Measurements from ENCODE around the gene RFLNA.
"Not testable (repeated sequence)": the region's sequence is repeated elsewhere in the genome, so short reads cannot be mapped to it uniquely, and the experiment has no call there.

The RFLNA gene

DNA sequence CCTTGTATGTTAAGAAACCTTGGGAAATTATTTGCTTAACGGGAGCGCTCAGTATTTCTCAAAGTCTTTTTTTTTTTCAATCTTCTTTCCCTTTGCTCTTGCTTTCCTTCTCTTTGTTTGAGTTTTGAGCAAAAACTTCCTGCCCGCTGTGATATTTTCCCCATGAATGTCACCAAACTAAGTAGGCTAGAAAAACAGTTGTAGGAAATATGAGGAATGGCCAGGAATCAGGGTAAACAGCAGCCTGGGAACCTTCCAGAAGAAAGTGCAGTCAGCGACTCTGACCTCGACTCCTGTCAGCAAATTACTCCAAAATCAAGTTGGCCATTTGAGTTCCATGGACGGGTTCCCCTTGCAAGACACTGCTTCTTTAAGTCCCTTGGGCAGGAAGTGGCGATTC lies 11.6 kb upstream of the RFLNA start:
- no peak for DNase-seq

DNA sequence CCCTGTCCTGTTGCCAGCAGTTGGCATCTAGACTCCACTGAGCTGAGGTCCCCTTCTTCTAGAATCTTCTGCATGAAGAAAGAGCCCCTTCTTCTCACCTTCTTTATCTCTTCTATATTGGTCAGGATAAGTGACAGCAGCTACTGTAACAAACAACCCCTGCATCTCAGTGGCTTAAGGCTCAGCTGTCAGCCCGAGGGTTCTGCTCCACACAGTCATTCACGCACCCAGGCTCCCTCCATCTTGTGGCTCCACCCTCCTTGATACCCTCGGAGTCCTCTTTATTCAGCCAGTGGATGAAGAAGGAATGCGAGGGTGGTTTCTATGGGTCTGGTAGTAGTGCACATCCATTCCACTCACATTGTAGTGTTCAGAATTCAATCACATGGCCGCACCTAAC lies 10.5 kb upstream of the RFLNA start:
- no peak for DNase-seq

DNA sequence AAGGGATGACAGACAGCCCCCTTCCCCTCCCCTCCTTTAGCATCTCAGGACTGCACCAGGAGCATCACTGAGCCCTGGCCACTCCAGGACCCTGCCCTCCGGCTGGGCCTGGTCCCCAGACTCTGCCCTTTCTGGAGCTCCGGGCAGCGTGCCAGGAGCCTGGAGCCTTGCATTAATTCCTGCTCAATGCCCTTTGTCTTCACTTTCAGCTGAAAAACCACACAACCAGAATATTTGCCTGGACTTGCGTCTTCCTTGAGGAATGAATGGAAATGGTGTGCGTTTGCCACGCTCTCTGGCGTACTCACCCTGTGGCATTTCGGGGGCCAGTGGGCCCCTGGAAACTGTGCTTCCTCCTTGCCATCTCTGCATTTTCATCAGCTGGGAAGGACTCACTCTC lies 8.5 kb upstream of the RFLNA start:
- DNase-seq = no peak

DNA sequence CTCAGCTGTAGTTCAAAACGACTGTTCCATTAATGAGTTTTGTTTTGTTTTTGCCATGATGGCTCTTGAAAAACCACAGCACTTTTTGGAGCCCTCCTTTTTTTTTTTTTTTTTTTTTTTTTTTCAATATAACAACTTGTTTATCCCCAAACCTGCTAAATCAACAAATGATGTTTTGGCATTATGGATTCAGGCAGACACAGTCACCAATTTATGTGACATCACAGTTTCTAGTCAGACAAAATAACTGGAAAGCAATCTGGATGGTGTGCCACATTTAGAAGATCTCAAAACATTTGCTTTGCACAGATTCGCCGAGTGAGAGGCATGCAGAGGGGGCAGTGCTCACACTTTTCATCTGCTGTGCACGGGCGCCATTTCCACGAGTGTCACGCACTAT lies 7.9 kb upstream of the RFLNA start:
- DNase-seq = no peak

DNA sequence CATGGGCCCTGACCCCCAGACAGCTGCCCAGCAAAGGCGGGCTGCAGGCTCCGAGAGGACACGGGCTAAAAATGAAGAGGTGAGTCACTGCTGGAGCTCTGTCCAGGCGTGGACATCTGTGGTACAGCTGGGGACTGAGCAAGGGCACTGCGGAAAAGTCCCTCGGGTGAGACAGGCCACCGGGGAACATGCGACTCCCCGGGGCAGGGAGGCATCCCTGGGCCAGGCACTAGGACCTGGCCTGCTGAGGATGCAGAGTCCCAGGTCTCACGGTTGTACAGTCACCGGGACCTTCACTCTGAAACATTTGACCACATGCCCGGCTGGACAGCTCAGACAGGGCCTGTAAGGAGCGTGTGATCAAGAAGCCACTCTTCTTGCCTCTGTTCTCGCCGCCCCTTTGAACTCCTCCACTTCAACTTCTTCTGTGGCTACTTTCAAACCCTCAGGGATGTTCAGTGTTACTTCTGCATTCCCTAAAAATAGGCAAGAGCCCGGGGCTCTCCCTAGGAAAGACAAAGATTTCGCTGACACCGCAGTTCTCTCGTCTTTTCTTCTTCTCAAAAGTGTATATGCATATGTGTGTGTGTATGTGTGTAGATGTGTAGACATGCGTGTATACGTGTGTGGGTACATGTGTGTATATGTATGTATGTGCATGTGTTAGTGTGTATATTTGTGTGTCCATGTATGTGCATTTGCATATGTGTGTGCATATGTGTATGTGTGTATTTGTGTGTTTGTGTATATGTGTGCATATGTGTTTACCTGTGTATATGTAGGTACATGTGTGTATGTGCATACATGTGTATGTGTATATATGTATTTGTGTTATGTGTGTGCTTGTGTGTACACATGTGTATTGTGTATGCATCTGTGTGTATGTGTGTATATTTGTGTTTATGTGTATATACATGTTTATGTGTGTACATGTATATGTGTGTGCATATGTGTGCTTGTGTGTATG lies 5.0 kb upstream of the RFLNA start:
- no peak for DNase-seq

DNA sequence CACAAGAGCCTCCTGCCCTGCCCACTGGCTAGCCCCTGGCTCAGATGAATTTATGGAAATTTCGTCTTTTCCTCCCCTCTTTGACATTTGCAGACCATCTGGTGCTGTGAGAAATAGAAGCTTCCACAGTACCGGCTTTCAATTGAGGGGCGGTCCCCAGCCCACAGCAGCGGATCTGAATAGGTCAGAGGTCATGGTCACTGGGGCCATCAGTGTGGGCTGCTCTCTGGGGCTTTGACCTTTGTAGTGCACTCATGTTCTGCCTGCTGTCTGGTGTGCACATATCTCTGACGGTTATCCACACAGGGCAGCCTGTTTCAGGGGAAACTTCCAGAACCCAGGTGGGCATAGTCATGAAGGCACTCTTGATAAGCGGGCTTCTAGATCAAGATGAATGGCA lies 2.5 kb upstream of the RFLNA start:
- DNase-seq = no peak

DNA sequence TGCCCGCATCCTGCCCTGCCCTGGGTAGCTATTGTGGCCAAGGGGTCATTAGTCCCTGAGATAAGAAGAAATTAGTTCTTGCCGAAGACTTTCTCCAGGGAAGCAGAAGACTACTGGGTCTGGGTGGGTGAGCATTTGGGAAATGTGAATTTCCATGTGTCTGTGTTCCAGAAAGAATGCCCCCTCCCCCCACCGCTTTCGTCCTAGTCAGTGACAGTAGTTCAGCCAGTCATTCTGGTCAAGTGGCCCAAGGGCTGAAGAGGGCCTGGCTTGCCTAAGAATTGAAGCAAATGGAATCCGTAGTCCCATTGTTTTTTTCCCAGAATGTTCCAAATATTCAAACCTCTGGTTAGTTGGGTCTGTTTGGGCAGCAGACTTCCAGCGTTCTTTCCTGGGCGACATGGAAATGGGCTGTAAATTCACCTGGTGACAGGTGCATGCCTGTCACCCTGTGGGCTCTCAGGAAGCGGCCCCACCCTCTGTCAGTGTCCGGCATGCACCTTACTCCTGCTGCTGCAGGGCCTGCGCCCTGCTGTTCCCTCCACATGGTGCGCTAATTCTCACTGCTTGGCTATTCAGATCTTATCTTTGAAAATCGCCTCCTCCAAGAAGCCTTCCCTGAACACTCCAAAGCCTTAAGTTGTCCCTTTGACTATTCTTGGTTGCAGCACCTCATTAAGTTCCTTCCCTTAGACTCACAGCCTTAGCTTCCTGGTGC lies 1.4 kb upstream of the RFLNA start:
- no peak for DNase-seq

DNA sequence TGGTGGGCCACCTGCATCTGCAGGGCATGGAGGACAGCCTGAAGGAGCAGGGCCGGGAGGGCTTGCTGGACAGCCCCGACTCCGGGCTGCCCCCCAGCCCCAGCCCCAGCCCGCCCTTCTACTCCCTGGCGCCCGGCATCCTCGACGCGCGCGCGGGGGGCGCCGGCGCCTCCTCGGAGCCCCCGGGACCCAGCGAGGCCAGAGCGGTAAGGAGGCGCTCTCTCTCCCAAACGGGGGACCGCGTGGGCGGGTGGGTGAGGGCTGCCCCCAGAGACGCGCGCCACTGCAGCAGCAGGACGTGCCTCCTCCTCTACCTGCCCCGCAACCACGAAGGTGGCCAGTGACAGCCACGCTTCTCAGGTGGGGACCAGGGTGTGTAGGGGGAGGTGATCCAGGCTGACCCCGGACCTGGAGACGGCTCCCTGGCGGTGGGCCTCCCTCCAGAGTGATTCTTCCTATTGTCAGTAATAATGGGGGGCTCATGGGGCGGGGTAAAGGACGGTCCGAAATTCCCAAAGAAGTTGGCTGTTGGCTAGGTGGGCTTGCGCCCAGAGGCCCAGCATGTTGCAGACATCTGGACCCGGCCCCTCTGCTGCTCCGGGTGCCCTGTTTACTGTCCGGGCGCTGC lies 652 bp downstream of the RFLNA start:
- DNase-seq = no peak

DNA sequence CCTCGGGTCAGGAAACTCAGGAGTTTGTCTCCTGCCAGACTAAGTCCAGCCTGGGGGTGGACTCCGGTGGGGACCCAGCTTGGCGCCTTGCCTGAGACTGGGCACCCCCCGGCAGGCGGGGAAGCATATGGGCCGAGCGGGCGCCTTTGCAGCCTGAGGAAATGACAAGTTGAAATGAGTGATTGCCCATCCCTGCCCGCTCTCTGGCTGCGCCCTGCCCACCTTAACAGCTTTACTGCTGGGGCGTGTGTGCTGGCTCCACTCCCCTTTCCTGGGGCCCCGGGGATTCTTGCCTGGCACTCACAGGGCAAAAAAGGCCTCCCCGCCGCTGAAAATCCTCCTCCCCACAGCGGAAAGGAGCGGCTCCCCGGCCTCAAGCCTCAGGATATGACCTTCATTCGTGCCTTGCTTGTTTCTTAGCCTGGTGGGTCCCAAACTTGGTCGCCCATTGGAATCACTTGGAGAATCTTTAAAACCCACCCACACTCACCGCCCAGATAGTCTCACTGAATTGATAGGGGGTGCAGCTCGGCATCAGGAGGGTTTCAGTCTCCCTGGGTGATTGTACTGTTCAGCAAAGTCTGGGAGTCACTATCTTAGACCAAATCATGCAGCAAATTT lies 1.5 kb downstream of the RFLNA start:
- DNase-seq = no peak

DNA sequence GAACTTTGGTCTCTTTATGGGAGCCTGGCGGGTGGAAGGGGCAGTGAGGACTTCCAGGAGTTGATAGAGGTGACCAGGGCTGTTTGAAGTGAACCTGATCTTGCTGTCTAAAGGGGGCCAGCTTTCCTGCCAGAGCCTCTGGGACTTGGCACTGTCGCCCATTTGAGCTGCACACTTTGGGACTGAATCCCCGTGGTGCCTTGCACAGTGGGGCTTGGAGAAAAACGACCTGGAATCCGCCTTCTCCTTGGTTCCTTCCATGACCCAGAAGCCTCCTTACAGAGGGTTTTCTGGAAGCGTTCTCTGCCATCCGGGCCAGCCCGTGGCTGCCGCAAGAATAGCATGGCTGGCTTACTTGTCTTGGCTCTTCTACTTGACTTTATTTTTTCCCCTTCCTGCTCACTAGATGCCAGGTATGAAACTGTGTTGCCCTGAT lies 2.0 kb downstream of the RFLNA start:
- DNase-seq = no peak

DNA sequence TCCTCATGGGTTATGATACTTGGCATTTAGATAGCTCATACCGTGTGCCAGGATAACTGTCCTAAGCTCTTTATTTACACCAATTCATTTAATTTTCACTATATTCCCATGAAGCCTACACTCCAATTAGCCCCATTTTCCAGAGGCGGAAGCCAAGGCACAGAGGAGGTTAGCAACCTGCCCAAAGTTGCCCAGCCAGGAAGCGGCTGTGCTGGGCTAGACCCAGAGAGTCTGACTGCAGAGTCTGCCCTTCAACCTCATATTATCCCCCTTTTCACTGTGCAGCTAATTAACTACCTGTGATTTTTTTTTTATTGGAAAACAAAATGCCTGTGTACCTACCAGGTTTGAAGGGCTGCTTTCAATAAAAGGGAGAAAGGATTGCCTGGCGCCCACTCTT lies 2.5 kb downstream of the RFLNA start:
- no peak for DNase-seq

DNA sequence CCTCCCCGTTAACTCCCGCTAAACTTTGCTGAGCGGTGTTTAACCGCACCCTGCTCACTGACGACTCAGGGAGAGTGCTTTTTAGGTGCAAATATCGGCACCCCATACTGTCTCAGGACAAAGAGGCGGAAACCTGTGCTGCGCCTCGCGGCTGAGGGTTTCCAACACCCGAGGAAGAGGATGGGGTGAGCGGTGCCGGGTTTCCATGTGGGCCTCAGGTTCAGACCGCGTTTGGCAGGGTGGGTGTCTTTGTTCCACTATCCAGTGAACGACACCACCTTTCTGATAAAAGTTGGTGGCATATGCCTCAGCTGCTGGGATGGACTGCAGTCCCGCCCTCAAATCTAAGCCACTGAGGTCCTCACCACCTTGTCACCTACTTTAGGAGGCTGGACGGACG lies 3.0 kb downstream of the RFLNA start:
- DNase-seq = no peak

DNA sequence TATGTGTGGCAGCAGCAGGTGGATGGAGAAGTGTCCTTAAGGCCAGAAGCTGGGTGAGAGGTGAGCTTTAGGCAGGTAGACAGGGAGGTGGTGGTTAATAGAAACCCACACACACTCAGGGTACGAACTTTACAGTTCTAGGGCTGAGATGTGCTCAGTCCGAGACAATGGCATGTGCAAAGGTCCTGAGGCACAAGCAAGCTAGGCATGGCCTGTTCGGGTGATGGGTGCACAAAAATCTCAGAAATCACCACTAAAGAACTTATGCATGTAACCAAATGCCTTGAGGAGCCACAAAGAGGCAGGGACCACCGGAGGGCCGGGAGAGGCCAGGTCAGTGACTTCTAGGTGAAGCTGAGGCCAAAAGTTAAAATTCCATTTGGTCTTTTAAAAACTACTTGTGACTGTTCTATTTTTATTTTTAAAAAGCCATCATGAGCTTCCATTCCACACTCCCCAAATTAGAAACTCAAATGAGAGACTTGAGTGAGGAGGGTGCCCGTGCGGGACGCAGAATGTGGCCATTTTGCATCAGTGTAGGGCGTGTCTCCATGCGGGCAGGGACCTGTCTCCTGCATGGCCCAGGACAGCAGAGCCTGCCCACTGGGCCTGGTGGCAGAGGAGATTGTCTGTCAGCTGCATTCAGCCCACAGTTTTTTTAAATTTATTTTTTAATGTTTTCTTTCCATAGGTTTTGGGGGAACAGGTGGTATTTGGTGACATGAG lies 4.0 kb downstream of the RFLNA start:
- no peak for DNase-seq

DNA sequence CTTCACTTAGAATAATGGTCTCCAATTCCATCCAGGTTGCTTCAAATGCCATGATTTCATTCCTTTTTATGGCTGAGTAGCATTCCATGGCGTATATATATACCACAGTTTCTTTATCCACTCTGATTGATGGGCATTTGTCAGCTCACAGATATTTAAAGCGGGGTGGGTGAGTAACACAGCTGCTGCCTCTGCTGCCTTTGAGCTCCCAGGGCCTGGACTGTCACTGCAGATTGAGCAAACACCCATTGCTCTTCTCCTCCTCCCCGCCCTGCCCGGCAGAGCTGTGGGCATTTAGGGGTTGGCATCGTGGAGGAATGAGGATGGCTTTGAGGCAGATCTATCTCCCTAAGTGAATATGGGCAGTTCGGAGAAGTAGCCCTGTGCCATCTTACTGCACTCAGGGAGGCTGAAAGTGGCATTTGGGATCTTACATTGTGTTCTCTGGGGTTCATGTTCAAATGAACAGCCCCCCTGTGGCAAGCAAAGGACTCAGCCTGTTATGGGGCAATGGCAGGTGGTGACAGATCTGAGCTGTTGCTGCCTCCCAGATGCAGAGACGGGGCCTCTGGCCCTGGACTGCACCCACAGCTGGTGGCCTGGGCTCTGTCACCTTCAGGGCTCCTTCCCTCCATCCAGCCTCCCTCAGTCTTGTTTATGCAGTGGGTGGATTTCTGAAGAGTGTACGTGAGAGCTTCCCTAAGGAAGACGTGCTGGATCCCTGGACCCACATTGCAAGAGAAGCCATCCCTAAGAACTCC lies 4.9 kb downstream of the RFLNA start:
- DNase-seq = no peak

DNA sequence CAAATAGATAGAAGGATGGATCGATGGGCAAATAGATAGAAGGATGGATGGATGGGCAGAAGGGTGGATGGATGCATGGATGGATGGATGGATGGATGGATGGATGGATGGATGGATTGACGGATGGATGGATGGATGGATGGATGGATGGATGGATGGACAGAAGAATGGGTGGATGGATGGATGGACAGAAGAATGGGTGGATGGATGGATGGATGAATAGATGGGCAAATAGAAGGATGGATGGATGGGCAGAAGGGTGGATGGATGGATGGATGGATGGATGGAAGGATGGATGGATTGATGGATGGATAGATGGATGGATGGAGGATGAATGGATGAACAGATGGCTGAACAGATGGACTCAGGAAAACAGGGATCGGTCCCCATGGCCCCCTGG lies 5.8 kb downstream of the RFLNA start:
- not testable (repeated sequence) for DNase-seq

DNA sequence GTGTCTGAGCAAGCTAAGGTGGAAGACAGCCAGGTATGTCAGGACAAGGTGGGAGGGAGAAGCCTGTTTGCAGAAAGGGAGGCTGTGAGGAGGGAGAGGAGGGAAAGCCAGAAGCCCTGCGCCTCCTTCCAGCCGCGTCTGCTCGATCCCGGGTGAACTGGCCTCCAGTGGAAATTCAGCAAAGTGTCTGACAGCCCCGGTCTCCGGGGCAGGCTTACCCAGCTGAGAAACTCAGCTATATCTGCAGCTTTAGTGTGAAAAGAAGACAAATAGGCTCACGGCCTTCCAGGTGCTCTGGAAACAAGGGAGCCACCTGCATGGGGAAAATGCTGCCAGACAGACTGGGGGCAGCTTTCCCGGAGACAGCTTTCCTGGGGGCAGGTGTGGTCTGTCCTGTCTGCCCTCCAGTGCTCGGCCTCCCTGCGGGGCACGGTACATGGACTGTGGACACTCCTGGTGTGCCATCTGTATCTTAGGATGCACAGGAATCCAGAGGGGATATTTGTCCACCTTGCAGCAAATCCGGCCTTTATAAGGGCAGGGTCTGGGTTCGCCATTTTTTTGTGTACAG lies 6.3 kb downstream of the RFLNA start:
- no peak for DNase-seq

DNA sequence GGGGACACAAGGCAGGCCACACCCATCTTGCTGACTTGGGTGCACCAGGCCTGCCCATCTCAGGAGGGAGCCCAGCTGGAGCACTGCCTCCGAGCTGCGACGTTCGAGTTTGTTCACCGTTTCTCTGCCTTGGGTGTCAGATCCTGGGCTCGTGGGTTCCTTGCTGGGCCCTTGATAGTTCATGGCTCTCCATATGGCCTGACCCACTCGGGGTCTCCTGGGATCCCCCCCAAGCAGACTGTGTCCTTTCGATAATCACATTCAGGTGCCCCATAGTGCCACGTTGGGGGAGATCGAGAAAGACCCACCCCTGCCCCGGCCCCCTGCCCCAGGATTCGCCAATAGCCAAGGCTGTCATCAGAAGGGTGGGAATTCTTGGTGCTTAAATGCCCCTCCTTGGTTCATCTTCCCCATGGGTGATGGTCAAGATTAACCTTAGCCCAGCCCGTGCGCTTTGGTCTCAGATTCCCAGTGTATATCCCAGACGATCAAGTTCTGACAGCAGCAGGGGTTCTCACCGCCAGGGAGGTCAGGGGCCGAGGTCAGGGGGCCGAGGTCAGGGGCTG lies 7.4 kb downstream of the RFLNA start:
- DNase-seq = no peak

DNA sequence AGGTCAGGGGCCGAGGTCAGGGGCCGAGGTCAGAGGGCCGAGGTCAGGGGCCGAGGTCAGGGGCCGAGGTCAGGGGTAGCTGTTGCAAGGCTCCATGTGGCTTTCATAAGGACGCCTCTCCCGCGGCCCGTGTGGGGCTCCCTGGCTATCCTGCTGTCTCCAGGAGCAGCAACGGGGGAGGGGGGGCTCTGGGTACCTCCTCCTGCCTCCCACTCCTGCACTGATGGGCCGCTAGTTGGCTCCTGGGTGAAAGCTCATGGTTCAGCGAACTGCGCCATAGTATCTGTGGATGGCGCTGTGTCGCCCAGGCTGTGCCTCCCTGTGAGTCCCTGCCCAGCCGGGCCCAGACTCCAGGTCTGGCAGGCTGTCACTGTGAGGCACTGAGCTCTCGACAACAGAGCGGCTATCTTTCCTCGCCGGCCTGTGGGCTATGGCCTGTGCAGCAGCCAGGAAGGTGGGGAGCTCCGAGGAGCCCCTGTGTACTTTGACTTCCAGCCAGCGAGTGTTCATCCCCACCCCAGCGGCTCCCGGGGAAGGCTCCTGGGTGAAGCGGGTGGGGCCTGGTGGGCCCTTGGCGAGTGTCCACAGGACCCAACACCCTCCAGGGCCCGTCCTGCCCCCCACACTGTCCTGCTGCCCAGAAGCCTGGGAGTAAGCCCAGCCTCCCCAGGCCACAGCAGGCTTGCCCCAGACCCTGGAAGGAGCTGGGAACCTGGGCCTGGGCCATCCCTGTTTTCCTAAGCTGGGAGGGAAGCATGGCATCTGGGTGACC lies 8.1 kb downstream of the RFLNA start:
- no peak for DNase-seq

DNA sequence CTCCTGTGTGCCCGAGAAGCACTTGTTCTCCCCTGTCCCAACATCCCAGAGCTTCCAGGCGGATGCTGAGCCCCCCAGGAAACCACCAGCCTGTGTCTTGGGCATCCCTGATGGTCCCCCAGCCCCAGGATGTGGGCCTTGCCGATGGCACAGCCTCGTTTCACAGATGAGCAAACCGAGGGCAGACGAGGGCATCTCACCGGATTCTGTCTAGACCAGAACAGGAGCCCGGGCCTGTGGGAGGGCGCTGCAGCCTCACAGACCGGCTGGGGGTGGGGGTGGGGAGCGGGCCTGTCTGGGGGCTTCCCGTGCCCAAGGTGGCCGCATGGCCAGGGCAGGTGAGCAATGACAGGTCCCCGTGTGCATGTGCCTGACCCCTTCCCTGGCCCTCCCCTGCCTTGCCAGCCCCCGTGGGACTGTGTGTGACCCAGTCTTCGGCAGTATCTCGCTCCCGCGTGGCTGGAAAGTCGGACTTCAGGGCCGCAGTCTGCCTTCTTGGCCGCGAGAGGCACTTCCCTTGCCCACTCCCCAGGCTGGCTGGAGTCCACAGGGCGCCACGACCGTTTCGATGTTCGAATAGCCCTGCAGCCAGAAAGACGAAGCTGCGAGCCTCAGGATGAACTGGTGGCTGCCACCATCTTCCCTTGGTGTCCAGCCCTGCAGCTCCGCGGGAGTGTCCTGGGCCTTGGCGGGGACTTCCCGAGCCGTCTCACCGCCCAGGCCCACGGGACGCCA lies 8.9 kb downstream of the RFLNA start:
- DNase-seq = no peak
